Liver (tissue), 9 donors: ENCODE results near the gene ZSCAN21. TPM values are rescaled to one million over a fixed set of nuclear protein-coding genes. Genes with fewer than 3 reads are reported as not detected.

Source experiments
- DNase-seq: peaks from one replicate; pipeline ENCODE4 v3.0.0-alpha.2; 2017; ENCODE audit warnings: low spot score
- H3K27ac ChIP-seq, 2 donors: one replicate each; pipeline ENCODE4 v1.7.0; 2013; ENCODE audit warnings: inconsistent platforms in 2 of 2, low read length in 2 of 2, control low read depth in 1 of 2, low read depth in 1 of 2, mild to moderate bottlenecking in 1 of 2
- H3K27me3 ChIP-seq, 4 donors: one replicate each; pipeline versions ENCODE4 v1.6.1 to v1.7.0; 2013; ENCODE audit warnings: low read length in 3 of 4, inconsistent platforms in 1 of 4, mild to moderate bottlenecking in 1 of 4, moderate library complexity in 1 of 4; ENCODE audit not compliant: control insufficient read depth in 4 of 4, insufficient read depth in 4 of 4
- H3K36me3 ChIP-seq, 4 donors: one replicate each; pipeline versions ENCODE4 v1.6.1 to v1.7.0; 2013; ENCODE audit warnings: low read length in 3 of 4, mild to moderate bottlenecking in 3 of 4, low read depth in 1 of 4, moderate library complexity in 1 of 4; ENCODE audit not compliant: control insufficient read depth in 4 of 4, insufficient read depth in 3 of 4
- H3K4me1 ChIP-seq, 4 donors: one replicate each; pipeline versions ENCODE4 v1.6.1 to v1.7.0; 2013; ENCODE audit warnings: low read length in 3 of 4, mild to moderate bottlenecking in 3 of 4, moderate library complexity in 1 of 4; ENCODE audit not compliant: control insufficient read depth in 4 of 4, insufficient read depth in 4 of 4
- H3K4me3 ChIP-seq, 3 donors: one replicate each; pipeline versions ENCODE4 v1.6.1 to v1.7.0; 2013; ENCODE audit warnings: low read length in 3 of 3, control low read depth in 1 of 3, low read depth in 1 of 3, mild to moderate bottlenecking in 1 of 3
- H3K9ac ChIP-seq, 2 donors: one replicate each; pipeline ENCODE4 v1.7.0; 2013; ENCODE audit warnings: low read length in 2 of 2, mild to moderate bottlenecking in 2 of 2, moderate library complexity in 2 of 2, control low read depth in 1 of 2, low read depth in 1 of 2
- H3K9me3 ChIP-seq, 4 donors: one replicate each; pipeline versions ENCODE4 v1.6.1 to v1.7.0; 2013; ENCODE audit warnings: low read length in 3 of 4; ENCODE audit not compliant: control insufficient read depth in 4 of 4
- ATF3 ChIP-seq: IDR thresholded peaks from 2 replicates; pipeline ENCODE4 v1.6.1; 2016; ENCODE audit warnings: antibody characterized with exemption
- EGR1 ChIP-seq, 2 donors: IDR thresholded peaks; 2 replicates each; pipeline ENCODE4 v1.6.1; 2016 to 2018; ENCODE audit warnings: antibody characterized with exemption in 2 of 2, low read depth in 2 of 2
- FOXA1 ChIP-seq: IDR thresholded peaks from 2 replicates; pipeline ENCODE4 v1.6.1; 2016; ENCODE audit warnings: antibody characterized with exemption
- FOXA2 ChIP-seq: IDR thresholded peaks from 2 replicates; pipeline ENCODE4 v1.6.1; 2016; ENCODE audit warnings: antibody characterized with exemption
- GABPA ChIP-seq, 2 donors: IDR thresholded peaks in 1 of 2; conservative IDR thresholded peaks in 1 of 2; 2 replicates each; pipeline ENCODE4 v1.6.1; 2016; ENCODE audit warnings: antibody characterized with exemption in 2 of 2, mild to moderate bottlenecking in 1 of 2, moderate library complexity in 1 of 2
- HNF4G ChIP-seq: IDR thresholded peaks from 2 replicates; pipeline ENCODE4 v1.6.1; 2016; ENCODE audit warnings: antibody characterized with exemption
- JUND ChIP-seq, 2 donors: IDR thresholded peaks; 2 replicates each; pipeline ENCODE4 v1.6.1; 2016; ENCODE audit warnings: antibody characterized with exemption in 2 of 2
- NR2F2 ChIP-seq: IDR thresholded peaks from 2 replicates; pipeline ENCODE4 v1.6.1; 2016; ENCODE audit warnings: antibody characterized with exemption
- RAD21 ChIP-seq, 2 donors: IDR thresholded peaks; 2 replicates each; pipeline ENCODE4 v1.6.1; 2016; ENCODE audit warnings: antibody characterized with exemption in 2 of 2, mild to moderate bottlenecking in 2 of 2
- REST ChIP-seq: IDR thresholded peaks from 2 replicates; pipeline ENCODE4 v1.6.1; 2016; ENCODE audit warnings: antibody characterized with exemption, mild to moderate bottlenecking
- RXRA ChIP-seq, 2 donors: IDR thresholded peaks; 2 replicates each; pipeline ENCODE4 v1.6.1; 2017 to 2018; ENCODE audit warnings: antibody characterized with exemption in 2 of 2, mild to moderate bottlenecking in 1 of 2
- SP1 ChIP-seq: IDR thresholded peaks from 2 replicates; pipeline ENCODE4 v1.6.1; 2018; ENCODE audit warnings: antibody characterized with exemption, mild to moderate bottlenecking
- TAF1 ChIP-seq: conservative IDR thresholded peaks from 2 replicates; pipeline ENCODE4 v1.6.1; 2016; ENCODE audit warnings: antibody characterized with exemption, mild to moderate bottlenecking
- YY1 ChIP-seq: IDR thresholded peaks from 2 replicates; pipeline ENCODE4 v1.6.1; 2016; ENCODE audit warnings: antibody characterized with exemption, mild to moderate bottlenecking
- WGBS: extraction: QIAGEN DNeasy Blood & Tissue Kit; methylation state at CpG from one replicate; pipeline ENCODE4 v1.1.7; 2013; 5-methylcytosine and 5-hydroxymethylcytosine counted together
- polyA plus RNA-seq, 2 donors: library from polyadenylated mRNA; stranded (reverse) in 1 of 2; unstranded in 1 of 2; fragments of 200-250 nt in 1 of 2; fragments of >200 nt in 1 of 2; fragmentation: Nextera tagmentation in 1 of 2; extraction: Ambion mirVana in 1 of 2; gene quantifications; one replicate each; pipeline versions ENCODE4 v1.2.1 to v1.2.3, GENCODE V29; 2013 to 2015
- total RNA-seq, 2 donors: library from RNA; depleted of rRNA; stranded (reverse); fragments of >200 nt; gene quantifications; one replicate each; pipeline ENCODE4 v1.2.3, GENCODE V29; 2014
- TF ChIP-seq, protein P1 (sequence below): fragments of 150-350 bp; IDR thresholded peaks from 2 replicates; pipeline ENCODE4 v1.5.1; 2017; ENCODE audit warnings: improper control_type of control experiment, low read depth, low read length; ENCODE audit not compliant: missing input control
- donor health status: healthy.
- donor health status: healthy.
- donor health status: healthy.
- donor health status: healthy.
- donor health status: healthy.

The ZSCAN21 gene
- total and polyA plus RNA-seq, 4 donors: 4.6 to 8.6 (median 6.9) TPM

DNA sequence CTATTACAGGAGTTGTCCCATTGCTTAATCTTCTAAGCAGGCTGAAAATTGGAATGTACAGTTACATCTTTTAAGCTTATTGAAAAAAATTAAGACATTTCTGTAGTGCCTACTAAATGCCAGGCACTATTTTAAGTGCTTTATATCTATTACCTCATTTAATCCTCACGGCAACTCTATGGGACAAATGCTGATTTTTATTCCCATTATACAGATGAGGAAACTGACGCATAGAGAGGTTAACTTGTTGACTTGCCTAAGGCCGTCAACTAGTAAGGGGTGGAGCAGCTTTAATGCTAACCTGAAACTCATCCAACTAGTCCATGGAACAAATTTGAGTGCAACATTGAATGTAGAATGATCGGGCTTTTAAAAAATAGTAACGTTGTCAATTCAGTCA is 31.7 kb upstream of the ZSCAN21 start:
- WGBS: 46% methylated on average over 5 of the region's 5 CpGs
- Histone ChIP-seq H3K4me3 (peak overlapping the region; percentile 2 to 18 (median 10)), H3K4me1 (peaks cover 15 to 67% (median 46%) of the 10 kb centered on the region in 4 donors), H3K9me3 (no peaks in the 10 kb centered on the region), H3K27me3 (no peaks in the 10 kb centered on the region), H3K36me3 (peaks cover 0 to 5% (median 3%) of the 10 kb centered on the region in 4 donors), H3K27ac (peak overlapping the region; percentile 86 to 98), H3K9ac (peak overlapping the region in 1 of 2 donors; percentile 100)
- TF ChIP-seq GABPA (IDR thresholded peaks at IDR 0.05 in 1 of 2, conservative IDR thresholded peaks at IDR 0.05 in 1 of 2) (no peak), RXRA (IDR thresholded peaks at IDR 0.05) (no peak), SP1 (no peak)
- no peak for DNase-seq

DNA sequence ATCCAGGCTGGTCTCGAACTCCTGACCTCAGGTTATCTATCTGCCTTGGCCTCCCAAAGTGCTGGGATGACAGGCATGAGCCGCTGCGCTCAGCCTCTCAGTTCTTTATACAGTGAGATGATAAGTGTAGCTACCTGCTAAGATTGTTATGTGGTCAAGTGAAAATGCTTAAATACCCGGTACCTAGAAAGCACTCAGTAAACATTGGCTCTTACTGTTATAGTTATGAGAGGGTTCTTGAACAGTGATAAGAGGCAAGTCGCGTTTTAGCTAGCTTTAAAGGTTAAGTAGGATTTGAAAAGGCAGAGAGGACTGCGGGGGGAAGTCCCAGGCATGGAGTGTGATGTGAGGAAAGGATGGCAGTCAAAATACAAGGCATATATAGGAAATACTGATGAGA is 29.7 kb upstream of the ZSCAN21 start:
- WGBS: 57% methylated on average over 7 of the region's 7 CpGs
- Histone ChIP-seq H3K9ac (no peak overlapping the region), H3K36me3 (peaks cover 4 to 13% (median 7%) of the 10 kb centered on the region in 4 donors), H3K9me3 (no peaks in the 10 kb centered on the region), H3K27me3 (no peaks in the 10 kb centered on the region), H3K4me3 (no peak overlapping the region), H3K27ac (peak overlapping the region in 1 of 2 donors; percentile 30), H3K4me1 (peaks cover 23 to 78% (median 53%) of the 10 kb centered on the region in 4 donors)
- TF ChIP-seq, protein P1, sequence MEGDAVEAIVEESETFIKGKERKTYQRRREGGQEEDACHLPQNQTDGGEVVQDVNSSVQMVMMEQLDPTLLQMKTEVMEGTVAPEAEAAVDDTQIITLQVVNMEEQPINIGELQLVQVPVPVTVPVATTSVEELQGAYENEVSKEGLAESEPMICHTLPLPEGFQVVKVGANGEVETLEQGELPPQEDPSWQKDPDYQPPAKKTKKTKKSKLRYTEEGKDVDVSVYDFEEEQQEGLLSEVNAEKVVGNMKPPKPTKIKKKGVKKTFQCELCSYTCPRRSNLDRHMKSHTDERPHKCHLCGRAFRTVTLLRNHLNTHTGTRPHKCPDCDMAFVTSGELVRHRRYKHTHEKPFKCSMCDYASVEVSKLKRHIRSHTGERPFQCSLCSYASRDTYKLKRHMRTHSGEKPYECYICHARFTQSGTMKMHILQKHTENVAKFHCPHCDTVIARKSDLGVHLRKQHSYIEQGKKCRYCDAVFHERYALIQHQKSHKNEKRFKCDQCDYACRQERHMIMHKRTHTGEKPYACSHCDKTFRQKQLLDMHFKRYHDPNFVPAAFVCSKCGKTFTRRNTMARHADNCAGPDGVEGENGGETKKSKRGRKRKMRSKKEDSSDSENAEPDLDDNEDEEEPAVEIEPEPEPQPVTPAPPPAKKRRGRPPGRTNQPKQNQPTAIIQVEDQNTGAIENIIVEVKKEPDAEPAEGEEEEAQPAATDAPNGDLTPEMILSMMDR: no peak
- TF ChIP-seq FOXA2 (no peak), RXRA (IDR thresholded peaks at IDR 0.05) (no peak), YY1 (no peak), FOXA1 (no peak), HNF4G (no peak), NR2F2 (no peak), JUND (IDR thresholded peaks at IDR 0.05) (no peak), RAD21 (IDR thresholded peaks at IDR 0.05) (no peak), TAF1 (no peak), ATF3 (no peak), GABPA (IDR thresholded peaks at IDR 0.05 in 1 of 2, conservative IDR thresholded peaks at IDR 0.05 in 1 of 2) (no peak), EGR1 (IDR thresholded peaks at IDR 0.05; ENCODE audit: low read depth in 2 of 2) (no peak)
- DNase-seq: no peak

DNA sequence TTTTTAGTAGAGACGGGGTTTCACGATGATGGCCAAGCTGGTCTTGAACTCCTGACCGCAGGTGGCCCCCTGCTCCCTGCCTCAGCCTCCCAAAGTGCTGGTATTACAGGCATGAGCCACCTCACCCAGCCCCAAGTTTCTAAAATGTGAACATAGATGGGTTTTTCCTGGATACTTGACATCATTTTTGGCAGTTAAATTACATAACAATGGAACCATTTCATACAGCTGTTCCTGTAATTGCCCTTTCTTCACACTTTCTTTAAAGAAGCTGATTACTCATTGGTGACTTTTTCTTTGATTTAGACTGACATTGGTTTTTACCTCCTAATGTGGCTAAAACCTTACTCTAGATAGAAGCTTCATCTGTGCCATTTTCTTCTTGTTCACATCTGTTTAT is 28.3 kb upstream of the ZSCAN21 start:
- 89% methylated on average over 3 of the region's 3 CpGs for WGBS
- Histone ChIP-seq H3K4me3 (no peak overlapping the region), H3K4me1 (peaks cover 22 to 80% (median 54%) of the 10 kb centered on the region in 4 donors), H3K36me3 (peaks cover 9 to 21% (median 12%) of the 10 kb centered on the region in 4 donors), H3K27ac (no peak overlapping the region), H3K9me3 (no peaks in the 10 kb centered on the region), H3K27me3 (no peaks in the 10 kb centered on the region), H3K9ac (no peak overlapping the region)
- DNase-seq: no peak
- TF ChIP-seq REST (no peak), NR2F2 (no peak), FOXA1 (no peak), JUND (IDR thresholded peaks at IDR 0.05) (no peak), RAD21 (IDR thresholded peaks at IDR 0.05) (no peak), SP1 (no peak), ATF3 (no peak), RXRA (IDR thresholded peaks at IDR 0.05) (no peak)
- TF ChIP-seq, protein P1: no peak
